RPMI8226 (cell line): Measurements from ENCODE around the gene ANKRD33.
A peak's percentile ranks its signal among the peaks of the same experiment; 100 is the strongest.

Source experiments
- DNase-seq: peaks from one replicate; pipeline ENCODE4 v3.0.0-alpha.2; 2015

ANKRD33 gene, protein sequence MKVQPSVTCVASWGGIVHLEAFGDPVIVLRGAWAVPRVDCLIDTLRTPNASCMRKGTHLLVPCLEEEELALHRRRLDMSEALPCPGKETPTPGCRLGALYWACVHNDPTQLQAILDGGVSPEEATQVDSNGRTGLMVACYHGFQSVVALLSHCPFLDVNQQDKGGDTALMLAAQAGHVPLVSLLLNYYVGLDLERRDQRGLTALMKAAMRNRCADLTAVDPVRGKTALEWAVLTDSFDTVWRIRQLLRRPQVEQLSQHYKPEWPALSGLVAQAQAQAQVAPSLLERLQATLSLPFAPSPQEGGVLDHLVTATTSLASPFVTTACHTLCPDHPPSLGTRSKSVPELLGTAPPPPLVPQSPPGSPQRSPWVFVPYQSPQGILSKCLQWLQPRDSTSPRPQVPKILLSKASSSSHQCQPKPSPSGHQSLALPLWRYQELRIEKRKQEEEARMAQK

DNA sequence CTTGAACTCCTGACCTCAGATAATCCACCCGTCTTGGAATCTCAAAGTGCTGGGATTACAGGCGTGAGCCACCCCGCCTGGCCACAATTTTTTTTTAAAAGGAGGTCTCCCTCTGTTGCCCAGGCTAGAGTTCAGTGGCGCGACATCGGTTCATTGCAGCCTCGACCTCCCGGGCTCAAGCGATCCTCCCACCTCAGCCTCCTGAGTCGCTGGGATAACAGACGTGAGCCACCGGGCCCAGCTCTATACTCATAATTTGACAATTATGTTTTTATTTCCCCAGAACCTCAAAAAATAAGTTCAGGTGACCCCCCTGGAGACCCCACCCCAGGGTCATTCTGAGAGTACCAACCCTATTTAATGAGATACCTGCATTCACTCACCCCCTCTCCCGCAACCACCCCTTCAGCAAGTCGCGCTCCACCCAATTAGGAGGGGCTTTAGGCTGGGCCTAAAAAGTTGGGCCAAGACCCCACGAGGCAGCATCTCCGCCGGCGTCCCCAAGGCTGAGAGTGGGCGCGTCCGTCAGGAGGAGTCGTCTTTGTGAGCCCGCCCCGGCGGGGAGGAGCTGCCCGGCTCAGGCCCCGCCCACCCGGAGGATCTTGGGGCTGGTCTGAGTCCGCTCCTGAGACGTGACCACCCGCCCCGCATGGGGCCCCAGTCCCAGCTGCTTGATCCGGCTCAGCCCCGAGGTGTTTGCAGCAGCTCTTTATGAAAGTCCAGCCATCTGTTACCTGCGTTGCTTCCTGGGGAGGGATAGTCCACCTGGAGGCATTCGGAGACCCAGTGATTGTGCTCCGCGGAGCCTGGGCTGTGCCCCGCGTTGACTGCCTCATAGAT, at the start of gene ANKRD33:
TSS of gene ANKRD33 (plus strand) at position 628 of the 840 bp plus-strand sequence. CDS start at position 712, 84 bp downstream.
- DNase-seq: no peak

GRCh38 chr12:51838762-51839161, 49.1 kb upstream of the ANKRD33 start:
- DNase-seq: no peak

GRCh38 chr12:51839310-51839947, 48.5 kb upstream of the ANKRD33 start:
- DNase-seq: no peak

- DNase-seq: no peak
These were observed 46.9 kb upstream of the ANKRD33 start for GRCh38 chr12:51840966-51841365.

DNA sequence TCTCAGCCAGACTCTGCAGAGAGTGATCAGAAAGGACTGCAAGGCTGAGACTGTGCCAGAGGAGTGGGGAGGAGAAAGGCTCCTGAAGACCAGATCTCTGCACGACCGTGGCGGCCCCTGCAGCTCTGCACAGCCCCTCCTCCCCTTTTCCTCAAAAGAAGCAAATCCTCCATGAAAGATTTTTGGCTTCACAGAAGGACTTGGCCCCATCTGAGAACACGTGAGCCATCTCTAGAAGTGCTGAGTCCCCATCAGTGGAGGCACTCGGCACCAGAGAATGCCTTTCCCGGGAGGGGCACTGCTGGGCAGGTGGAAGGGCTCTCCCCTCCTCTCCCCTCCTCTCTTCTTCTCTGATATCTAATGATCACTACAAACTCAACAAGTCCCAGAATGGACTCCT, 46.2 kb upstream of the ANKRD33 start:
- DNase-seq: no peak

DNA sequence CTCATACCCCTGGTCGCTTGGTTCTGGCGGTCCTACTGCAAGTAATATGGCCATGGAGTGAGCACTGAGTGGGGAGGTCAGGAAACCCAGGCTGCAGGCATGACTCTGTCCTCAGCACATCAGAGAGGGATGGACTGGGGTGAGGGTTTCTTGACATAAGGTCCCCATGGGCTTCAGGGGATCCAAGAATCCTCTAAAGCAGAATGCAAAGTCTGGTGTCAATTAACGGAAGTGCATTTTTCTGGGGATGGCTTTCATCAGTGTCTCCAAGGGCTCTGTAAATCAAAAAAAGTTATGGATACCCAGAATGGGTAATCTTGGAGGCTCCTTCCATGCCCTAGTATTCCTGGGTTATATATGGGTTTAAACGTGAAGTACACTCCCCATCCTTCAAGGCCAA, 43.0 kb upstream of the ANKRD33 start:
- DNase-seq: no peak

DNA sequence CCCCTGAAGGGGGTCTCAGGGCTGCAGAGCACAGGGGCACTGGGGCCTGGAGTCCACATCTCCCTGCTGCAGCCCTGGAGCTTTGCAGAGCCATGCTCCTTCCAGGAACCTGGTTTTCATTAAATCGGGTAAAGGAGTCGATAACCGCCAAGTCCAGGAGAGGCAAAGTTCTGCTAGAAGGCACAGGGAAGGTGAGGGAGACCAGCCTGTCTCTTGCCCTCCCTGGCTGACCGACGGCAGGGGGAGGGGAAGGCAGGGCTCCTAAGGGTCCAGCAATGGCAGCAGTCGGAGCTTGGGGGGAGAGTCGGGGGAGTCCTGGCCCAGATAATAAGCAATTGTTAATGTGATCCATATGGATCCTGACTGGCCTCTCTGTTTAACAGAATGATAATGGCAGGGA, 42.4 kb upstream of the ANKRD33 start:
- no peak for DNase-seq

GRCh38 chr12:51846271-51846691, 41.6 kb upstream of the ANKRD33 start:
- no peak for DNase-seq

GRCh38 chr12:51846911-51847642, 40.8 kb upstream of the ANKRD33 start:
- peak; percentile 15 for DNase-seq

GRCh38 chr12:51847643-51848325, 40.1 kb upstream of the ANKRD33 start:
- DNase-seq: no peak

GRCh38 chr12:51848326-51848727, 39.6 kb upstream of the ANKRD33 start, which contains the start of gene FIGNL2:
Gene FIGNL2 (minus strand): TSS chr12:51848718. CDS start chr12:51822413, 26,305 bp downstream.
- no peak for DNase-seq

- DNase-seq: no peak
These were observed 38.8 kb upstream of the ANKRD33 start for GRCh38 chr12:51848841-51849735.

GRCh38 chr12:51850081-51850964, 37.6 kb upstream of the ANKRD33 start:
- DNase-seq: no peak

- DNase-seq: no peak
These were observed 37.0 kb upstream of the ANKRD33 start for GRCh38 chr12:51850965-51851299.

DNA sequence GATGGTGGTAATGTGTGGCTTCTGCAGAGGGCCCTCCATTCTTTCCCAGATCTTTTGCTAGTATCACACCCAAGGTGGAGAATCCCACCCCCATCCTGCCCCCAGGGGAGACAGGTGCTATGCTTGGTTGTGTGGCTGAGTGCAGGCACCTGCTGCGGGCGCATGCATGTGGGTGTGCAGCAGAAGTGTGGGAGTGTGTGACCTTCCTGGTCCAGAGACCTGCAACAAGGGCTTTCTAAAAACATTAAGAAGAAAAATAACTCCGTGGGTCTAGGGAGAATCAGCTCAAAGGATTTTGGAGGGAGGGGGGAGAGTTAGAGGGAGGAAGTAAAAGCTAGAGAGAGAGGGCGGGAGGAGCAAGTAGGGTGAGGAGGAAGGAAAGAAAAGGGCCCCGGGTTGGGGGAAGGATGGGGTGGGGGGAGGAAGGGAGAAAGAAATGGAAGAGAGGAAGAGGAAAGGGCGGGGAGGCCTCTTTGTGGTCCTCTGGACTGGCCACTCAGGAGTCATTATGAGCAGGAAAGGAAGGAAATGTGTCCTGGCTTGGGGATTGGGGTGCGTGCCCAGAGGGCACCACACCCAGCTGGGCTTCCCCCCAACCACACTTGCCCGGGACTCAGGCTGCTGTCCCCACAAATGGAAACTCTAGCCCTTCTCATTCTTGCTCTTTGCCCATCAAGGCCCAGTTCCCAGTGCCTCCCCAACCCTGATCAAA, 36.3 kb upstream of the ANKRD33 start:
- DNase-seq: no peak

DNA sequence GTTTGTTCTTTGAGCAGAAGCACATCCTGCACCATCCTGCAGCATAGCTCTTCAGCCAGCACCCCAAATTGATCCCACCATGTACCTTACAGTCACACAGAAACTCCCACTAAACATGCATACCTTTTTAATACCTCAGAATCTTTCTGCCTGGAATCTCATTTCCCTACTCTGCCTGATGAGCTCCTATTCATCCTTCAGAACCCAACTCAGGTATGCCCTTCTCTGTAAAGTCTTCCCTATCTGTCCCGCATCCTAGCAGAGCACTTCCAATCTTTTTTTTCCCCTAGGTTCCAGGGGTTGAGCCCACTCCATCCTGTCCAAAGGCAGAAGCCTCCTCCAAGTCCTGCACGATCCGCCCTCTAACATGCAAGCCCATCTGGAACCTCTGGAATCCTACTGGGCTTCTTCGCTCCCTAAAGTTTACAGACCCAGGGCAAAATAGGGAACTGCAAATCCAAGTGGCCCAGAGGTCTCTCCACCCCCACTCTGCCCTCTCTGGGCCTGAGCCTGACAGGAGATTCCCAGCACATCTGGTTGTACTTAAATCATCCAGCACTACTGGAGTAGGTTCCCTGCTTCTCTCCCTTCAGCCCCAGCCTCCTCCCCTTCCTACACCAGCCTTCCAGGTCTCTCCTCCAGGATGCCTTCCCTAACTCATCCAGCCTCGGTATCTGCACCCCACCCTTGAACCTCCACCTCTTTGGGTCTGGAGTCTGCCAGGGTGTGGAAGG, 35.3 kb upstream of the ANKRD33 start:
- DNase-seq: no peak

DNA sequence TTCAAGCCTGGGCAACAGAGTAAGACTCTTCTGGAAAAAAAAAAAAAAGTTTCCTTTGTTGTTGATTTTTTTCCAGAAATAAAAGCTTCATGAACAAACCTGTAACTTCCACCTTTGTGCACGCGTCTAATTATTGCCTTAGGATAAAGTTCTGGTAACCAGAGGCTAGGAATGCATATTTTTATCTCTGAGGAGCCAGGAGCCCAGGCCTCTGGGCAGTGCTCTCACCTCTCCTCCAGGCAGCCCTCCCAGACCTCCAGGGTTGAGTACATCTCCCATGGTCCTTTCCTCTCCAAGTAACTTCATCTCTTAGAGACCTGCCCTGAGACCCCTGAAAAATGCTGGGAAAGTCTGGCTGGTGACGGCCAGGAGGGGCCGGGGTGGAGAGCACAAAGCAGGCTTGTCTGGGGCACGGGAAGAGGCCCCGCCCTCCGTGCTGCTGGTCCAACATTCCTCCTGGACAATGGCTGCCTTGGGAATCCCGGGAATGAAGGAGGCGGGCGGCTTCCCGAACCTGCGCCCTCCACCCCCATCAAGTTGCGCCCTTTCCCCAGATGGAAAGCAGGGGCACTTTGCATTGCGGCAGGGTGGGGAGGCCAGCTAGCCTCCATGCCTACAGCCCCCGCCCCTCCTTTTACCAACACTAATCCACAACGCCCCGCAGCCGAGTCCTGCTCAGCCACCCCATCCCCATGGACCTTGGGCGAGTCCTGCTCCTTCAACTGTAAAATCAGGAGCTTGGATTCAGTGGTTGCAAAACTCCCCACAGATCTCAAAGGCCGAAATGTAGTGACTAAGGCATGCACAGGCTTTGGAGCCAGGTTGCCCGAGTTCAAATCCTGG, 32.1 kb upstream of the ANKRD33 start:
- DNase-seq: no peak

- no peak for DNase-seq
These were observed 26.9 kb upstream of the ANKRD33 start for GRCh38 chr12:51860986-51861385.
